ENCODE data around the gene RNF169.

Gene RNF169

DNA sequence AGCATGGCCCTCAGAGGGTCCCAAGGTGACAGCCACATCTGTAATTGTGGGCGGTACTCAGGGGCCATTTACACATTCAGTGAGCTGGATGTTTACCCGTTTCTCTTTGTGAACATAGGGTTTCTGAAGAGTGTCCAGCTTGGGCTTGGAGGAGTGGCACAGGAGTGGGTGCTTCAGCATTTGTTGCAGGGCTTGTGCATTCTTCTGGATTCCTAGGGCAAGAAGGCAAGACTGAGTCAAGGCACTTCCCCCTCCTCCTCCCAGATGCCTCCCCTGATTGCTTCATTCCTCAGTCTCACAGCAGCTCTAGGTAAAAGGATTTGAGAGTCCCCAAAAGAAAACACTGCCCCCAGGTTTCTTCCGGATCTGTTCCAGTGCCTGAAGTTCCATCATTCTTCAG is 95.4 kb downstream of the RNF169 start:
- H3K27me3 ChIP-seq (ENCODE audit: low read length), result no peaks in the 10 kb centered on the region

DNA sequence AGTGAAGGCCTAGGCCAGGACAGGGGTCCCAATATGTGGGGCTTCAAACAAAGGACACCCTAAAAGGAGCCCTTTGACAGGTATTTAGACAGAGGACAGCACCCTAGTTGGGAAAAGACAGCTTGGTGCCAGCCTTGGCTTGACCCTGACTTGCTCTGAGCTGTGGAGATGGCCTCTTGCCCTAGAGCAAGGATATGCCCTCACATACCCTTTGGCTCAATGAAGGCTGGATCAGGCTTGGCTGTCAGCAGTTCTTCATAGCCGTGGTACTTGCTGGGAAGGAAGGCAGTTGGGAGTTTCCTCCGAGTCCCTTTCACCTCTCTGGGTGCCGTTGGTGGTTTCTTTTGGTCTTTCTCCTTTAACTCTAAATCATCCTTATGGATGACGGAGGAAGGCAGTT is 96.2 kb downstream of the RNF169 start:
- no peak for TF ChIP-seq EZH2phosphoT487 (conservative IDR thresholded peaks at IDR 0.05; ENCODE audit: low read length)
- TF ChIP-seq, protein P1, sequence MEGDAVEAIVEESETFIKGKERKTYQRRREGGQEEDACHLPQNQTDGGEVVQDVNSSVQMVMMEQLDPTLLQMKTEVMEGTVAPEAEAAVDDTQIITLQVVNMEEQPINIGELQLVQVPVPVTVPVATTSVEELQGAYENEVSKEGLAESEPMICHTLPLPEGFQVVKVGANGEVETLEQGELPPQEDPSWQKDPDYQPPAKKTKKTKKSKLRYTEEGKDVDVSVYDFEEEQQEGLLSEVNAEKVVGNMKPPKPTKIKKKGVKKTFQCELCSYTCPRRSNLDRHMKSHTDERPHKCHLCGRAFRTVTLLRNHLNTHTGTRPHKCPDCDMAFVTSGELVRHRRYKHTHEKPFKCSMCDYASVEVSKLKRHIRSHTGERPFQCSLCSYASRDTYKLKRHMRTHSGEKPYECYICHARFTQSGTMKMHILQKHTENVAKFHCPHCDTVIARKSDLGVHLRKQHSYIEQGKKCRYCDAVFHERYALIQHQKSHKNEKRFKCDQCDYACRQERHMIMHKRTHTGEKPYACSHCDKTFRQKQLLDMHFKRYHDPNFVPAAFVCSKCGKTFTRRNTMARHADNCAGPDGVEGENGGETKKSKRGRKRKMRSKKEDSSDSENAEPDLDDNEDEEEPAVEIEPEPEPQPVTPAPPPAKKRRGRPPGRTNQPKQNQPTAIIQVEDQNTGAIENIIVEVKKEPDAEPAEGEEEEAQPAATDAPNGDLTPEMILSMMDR (IDR thresholded peaks at IDR 0.05; ENCODE audit: insufficient read depth, low read length, poor library complexity, severe bottlenecking), result no peak
- no peaks in the 10 kb centered on the region for H3K27me3 ChIP-seq (ENCODE audit: low read length)
- H3K27ac ChIP-seq (ENCODE audit: low read depth, low read length), result no peak overlapping the region
- no peaks in the 10 kb centered on the region for H3K9me3 ChIP-seq (ENCODE audit: insufficient read depth, low read length)
- no peaks in the 10 kb centered on the region for H3K9me2 ChIP-seq (replicated peaks; ENCODE audit: insufficient read depth, low read length)
- no peaks in the 10 kb centered on the region for H3F3A ChIP-seq (ENCODE audit: insufficient read depth)
- no peak overlapping the region for H3K4me3 ChIP-seq (ENCODE audit: insufficient read depth, low read length, poor library complexity, severe bottlenecking)
- no peak overlapping the region for H2AFZ ChIP-seq (ENCODE audit: low read depth, low read length, severe bottlenecking)
- H3K79me2 ChIP-seq (ENCODE audit: insufficient read depth, low read length), result no peaks in the 10 kb centered on the region
- no peaks in the 10 kb centered on the region for H3K36me3 ChIP-seq (ENCODE audit: low read length)
- no peak overlapping the region for H3K4me2 ChIP-seq (ENCODE audit: low read depth, low read length, poor library complexity, severe bottlenecking)
- no peak overlapping the region for H3K9ac ChIP-seq (ENCODE audit: low read length)
- no peaks in the 10 kb centered on the region for H4K20me1 ChIP-seq (ENCODE audit: low read depth, low read length)

More for the DNA sequence above, 95.4 kb downstream of the RNF169 start:
- no peaks in the 10 kb centered on the region for H3K9me2 ChIP-seq (replicated peaks; ENCODE audit: insufficient read depth, low read length)
- no peak overlapping the region for H3K4me2 ChIP-seq (ENCODE audit: low read depth, low read length, poor library complexity, severe bottlenecking)
- H3K36me3 ChIP-seq (ENCODE audit: low read length), result no peaks in the 10 kb centered on the region
- no peak overlapping the region for H3K9ac ChIP-seq (ENCODE audit: low read length)
- TF ChIP-seq, protein P1 (IDR thresholded peaks at IDR 0.05; ENCODE audit: insufficient read depth, low read length, poor library complexity, severe bottlenecking), result no peak
- TF ChIP-seq EZH2phosphoT487 (conservative IDR thresholded peaks at IDR 0.05; ENCODE audit: low read length), result no peak
- H3F3A ChIP-seq (ENCODE audit: insufficient read depth), result no peaks in the 10 kb centered on the region
- no peak overlapping the region for H3K27ac ChIP-seq (ENCODE audit: low read depth, low read length)
- no peaks in the 10 kb centered on the region for H4K20me1 ChIP-seq (ENCODE audit: low read depth, low read length)
- H3K79me2 ChIP-seq (ENCODE audit: insufficient read depth, low read length), result no peaks in the 10 kb centered on the region
- H3K9me3 ChIP-seq (ENCODE audit: insufficient read depth, low read length), result no peaks in the 10 kb centered on the region
- no peak overlapping the region for H2AFZ ChIP-seq (ENCODE audit: low read depth, low read length, severe bottlenecking)
- H3K4me3 ChIP-seq (ENCODE audit: insufficient read depth, low read length, poor library complexity, severe bottlenecking), result no peak overlapping the region

DNA sequence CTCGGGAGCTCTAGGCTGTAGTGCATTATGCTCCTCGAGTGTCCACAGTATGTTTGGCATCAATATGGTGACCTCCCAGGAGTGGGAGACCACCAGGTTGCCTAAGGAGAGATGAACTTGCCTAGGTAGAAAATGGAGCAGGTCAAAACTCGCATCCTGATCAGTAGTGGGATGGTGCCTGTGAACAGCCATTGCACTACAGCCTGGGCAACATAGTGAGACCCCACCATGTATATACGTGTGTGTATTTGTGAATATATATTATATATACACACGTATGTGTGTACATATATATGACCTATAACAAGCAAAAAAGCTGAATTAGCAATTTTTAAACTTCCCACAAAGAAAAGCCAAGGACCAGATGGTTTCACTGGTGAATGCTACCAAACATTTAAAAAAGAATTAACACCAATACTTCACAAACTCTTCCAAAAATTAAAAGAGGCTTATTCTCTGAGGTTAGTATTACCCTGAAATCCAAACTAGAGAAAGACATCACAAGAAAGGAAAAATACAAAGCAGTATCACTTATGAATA is 97.4 kb downstream of the RNF169 start:
- no peaks in the 10 kb centered on the region for H3K79me2 ChIP-seq (ENCODE audit: insufficient read depth, low read length)
- TF ChIP-seq EZH2phosphoT487 (conservative IDR thresholded peaks at IDR 0.05; ENCODE audit: low read length), result no peak
- TF ChIP-seq, protein P1 (IDR thresholded peaks at IDR 0.05; ENCODE audit: insufficient read depth, low read length, poor library complexity, severe bottlenecking), result no peak
- no peaks in the 10 kb centered on the region for H3K9me3 ChIP-seq (ENCODE audit: insufficient read depth, low read length)
- no peaks in the 10 kb centered on the region for H4K20me1 ChIP-seq (ENCODE audit: low read depth, low read length)
- H3K9me2 ChIP-seq (replicated peaks; ENCODE audit: insufficient read depth, low read length), result no peaks in the 10 kb centered on the region
- no peak overlapping the region for H3K4me2 ChIP-seq (ENCODE audit: low read depth, low read length, poor library complexity, severe bottlenecking)
- H3K9ac ChIP-seq (ENCODE audit: low read length), result no peak overlapping the region
- no peak overlapping the region for H2AFZ ChIP-seq (ENCODE audit: low read depth, low read length, severe bottlenecking)
- H3K4me3 ChIP-seq (ENCODE audit: insufficient read depth, low read length, poor library complexity, severe bottlenecking), result no peak overlapping the region
- no peaks in the 10 kb centered on the region for H3F3A ChIP-seq (ENCODE audit: insufficient read depth)
- no peaks in the 10 kb centered on the region for H3K36me3 ChIP-seq (ENCODE audit: low read length)
- no peak overlapping the region for H3K27ac ChIP-seq (ENCODE audit: low read depth, low read length)
- H3K27me3 ChIP-seq (ENCODE audit: low read length), result no peaks in the 10 kb centered on the region

Data from SU-DHL-6 (cell line).